VCaP (cell line): Measurements from ENCODE around the gene UNC119.

Experiments used
- H3K27ac ChIP-seq: fragments of 450-650 bp; 2 replicates; pipeline ENCODE4 v1.5.1; 2017
- TF ChIP-seq, protein P1 (sequence below): fragments of 450-650 bp; conservative IDR thresholded peaks from 2 replicates; pipeline ENCODE4 v1.5.1; 2017; ENCODE audit warnings: mild to moderate bottlenecking, moderate library complexity

Gene UNC119

DNA sequence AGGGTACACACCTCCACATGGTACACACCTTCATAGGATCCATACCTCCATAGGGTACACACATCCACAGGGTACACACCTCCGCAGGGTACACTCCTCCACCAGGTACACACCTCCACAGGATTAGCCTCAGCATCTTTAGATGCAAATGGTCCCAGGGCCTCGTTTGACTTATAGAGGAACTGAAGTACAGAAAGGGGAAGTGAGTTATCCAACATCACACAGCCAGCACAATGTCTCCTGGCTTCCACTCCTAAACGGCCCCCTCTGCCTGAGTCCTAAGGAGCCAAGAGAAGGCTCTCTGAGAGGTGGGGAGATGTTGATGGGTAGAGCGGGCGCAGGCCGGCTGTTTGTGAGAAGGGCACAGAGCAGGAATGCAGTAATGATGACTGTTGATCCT lies 34.3 kb downstream of the UNC119 start:
- no peak overlapping the region for H3K27ac ChIP-seq
- TF ChIP-seq, protein P1, sequence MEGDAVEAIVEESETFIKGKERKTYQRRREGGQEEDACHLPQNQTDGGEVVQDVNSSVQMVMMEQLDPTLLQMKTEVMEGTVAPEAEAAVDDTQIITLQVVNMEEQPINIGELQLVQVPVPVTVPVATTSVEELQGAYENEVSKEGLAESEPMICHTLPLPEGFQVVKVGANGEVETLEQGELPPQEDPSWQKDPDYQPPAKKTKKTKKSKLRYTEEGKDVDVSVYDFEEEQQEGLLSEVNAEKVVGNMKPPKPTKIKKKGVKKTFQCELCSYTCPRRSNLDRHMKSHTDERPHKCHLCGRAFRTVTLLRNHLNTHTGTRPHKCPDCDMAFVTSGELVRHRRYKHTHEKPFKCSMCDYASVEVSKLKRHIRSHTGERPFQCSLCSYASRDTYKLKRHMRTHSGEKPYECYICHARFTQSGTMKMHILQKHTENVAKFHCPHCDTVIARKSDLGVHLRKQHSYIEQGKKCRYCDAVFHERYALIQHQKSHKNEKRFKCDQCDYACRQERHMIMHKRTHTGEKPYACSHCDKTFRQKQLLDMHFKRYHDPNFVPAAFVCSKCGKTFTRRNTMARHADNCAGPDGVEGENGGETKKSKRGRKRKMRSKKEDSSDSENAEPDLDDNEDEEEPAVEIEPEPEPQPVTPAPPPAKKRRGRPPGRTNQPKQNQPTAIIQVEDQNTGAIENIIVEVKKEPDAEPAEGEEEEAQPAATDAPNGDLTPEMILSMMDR, result no peak

DNA sequence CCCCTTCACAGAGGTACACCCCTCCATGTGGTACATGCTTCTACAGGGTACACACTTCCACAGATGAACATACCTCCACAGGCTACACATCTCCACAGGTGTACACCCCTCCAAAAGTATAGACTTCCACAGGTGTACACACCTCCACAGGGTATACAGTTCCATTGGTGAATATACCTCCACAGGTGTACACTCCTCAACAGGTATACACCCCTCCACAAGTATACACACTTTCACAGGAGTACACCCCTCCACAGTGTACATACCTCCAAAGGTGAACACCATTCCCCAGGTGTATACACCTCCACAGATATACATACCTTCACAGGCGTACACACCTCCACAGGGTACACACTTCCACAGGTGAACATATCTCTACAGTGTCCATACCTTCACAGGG lies 36.9 kb downstream of the UNC119 start:
- no peak overlapping the region for H3K27ac ChIP-seq
- TF ChIP-seq, protein P1, result no peak

DNA sequence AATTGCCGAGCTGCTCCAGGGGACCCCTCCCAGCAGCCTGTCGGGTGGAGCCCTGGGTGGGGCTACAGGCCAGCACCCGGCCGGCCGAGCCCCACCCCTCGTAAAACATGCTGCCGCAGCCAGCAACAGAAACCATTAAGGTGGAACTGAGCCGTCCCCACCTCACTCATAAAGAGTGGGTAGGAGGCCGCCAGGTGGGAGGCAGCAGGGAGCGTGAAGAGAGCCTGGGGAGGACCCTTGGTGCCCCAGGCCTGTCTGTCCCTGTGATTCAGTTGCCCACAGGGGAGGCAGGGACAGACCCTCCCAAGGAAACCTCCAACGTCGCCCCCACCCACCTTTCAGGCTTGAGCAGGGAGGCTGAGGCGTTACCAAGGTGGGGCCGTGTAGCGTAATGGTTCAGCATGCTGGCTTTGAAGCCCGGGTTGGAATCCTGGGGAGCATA lies 37.8 kb downstream of the UNC119 start:
- TF ChIP-seq, protein P1, result no peak
- H3K27ac ChIP-seq, result no peak overlapping the region

DNA sequence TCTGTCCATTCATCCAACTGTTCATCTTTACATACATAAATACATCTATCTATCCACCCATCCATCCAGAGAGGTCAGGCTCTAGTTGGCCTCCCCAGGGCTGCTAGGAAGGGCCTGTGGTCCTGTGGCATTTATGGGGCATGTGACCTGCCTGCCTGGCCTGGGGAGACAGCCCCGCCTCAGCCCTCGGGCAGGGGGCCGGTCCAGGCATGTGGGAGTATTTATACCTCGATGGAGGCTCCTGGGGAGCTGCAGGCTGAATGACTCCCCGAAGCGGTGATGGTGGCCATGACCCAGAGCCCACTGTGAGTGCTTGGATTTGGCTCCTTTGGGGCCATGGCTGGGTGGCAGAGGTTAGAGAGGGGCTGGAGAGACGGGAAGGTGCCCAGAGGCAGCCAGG lies 38.9 kb downstream of the UNC119 start:
- H3K27ac ChIP-seq, result no peak overlapping the region
- TF ChIP-seq, protein P1, result no peak

DNA sequence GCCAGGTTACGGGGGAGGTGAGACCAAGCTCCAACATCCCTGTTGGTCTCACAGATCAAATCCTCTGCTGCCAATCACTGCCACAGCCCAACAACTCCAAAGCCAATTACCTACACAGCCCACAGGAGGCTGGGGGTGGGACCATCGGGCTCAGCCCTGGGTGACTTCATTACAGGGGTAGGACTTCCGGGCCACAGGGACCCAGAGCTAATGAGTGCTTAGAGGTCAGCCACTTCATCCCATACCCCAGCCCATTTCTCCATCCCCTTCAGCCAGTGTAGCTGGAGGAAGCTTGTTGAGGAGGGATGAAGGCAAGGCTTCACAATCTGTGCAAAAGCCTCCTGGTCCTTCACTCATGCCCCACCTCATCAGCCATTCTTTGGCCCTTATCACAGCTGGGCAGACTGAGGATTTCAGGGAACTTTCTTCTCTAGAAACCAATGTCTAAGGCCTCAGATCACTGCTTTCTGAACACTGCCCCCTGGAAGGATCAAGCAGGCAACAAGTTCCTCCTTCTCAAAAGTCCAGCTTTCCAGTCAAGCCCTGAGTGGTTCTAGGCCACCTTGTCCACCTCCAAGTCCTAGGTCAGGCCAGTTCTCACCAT lies 40.5 kb downstream of the UNC119 start:
- TF ChIP-seq, protein P1, result no peak
- no peak overlapping the region for H3K27ac ChIP-seq

DNA sequence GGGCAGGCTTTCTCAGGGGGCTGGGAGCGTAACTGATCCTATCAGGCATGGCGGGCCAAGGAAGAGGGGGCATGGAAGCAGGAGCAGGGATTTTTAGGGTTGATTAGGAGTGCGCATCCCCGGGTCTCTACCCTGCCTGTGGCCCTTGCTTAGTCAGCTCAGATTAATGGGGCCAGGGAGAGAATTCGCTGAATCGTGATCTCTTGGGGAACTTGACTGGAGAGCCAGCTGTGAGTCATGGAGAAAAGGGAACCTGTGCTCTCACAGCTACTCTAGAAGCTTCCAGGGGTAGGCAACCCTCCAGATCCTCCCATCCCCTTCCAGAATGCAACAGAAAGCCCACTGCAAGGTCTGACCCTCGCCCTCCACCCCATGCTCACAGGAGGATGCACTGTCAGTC lies 42.6 kb downstream of the UNC119 start:
- no peak overlapping the region for H3K27ac ChIP-seq
- TF ChIP-seq, protein P1, result no peak

DNA sequence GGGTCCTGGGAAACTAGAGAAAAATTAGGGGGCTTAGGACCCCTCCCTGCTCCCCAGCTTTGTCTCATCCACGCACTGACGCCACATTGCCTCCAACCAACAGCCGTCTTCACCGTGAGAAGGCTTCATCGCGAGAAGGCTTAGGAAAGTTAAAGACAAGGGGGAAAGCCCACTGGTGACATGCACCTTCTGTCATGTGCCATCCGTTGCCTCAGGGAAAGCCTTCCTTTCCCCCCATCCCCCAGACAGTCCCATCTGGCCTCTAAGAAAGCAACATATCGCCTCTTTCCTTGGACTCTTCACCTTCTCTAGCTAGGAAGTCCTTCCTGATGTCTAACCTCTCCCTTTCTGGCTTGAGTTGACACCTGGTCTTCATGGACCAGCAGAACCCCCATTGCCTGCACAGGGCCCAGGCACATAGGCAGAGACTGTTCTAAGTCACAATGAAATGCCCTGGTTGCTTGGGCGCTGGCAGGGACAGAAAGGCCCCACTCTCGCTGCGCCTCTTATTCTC lies 44.2 kb downstream of the UNC119 start:
- TF ChIP-seq, protein P1, result no peak
- no peak overlapping the region for H3K27ac ChIP-seq
